Effector memory CD8-positive, alpha-beta T cell (primary cell): ENCODE results near the gene STK39.

Source experiments
- ATAC-seq: fragments of 150-1000 bp; cut with Tn5 transposase; replicated peaks from 2 replicates; pipeline ENCODE4 v1.10.0; 2021; ENCODE audit warnings: mild to moderate bottlenecking, moderate library complexity
- DNase-seq, 3 experiments: peaks; one replicate each; pipeline ENCODE4 v3.0.0; 2021
- H3K27ac Mint-ChIP-seq, 2 donors: one replicate each; pipeline ENCODE4 v1.8.0; 2022; ENCODE audit warnings: mild to moderate bottlenecking in 2 of 2, mixed read lengths in 2 of 2, moderate library complexity in 2 of 2
- H3K27me3 Mint-ChIP-seq, 2 donors: one replicate each; pipeline ENCODE4 v1.8.0; 2022; ENCODE audit warnings: mixed read lengths in 2 of 2
- H3K36me3 Mint-ChIP-seq: one replicate; pipeline ENCODE4 v1.8.0; 2022; ENCODE audit warnings: mild to moderate bottlenecking, moderate library complexity, mixed read lengths; ENCODE audit not compliant: insufficient read depth
- H3K4me1 Mint-ChIP-seq, 2 donors: one replicate each; pipeline ENCODE4 v1.8.0; 2022; ENCODE audit warnings: low read depth in 2 of 2, mixed read lengths in 2 of 2
- H3K4me3 Mint-ChIP-seq, 2 donors: one replicate each; pipeline ENCODE4 v1.8.0; 2022; ENCODE audit warnings: mild to moderate bottlenecking in 2 of 2, mixed read lengths in 2 of 2, moderate library complexity in 2 of 2
- H3K9me3 Mint-ChIP-seq, 2 donors: one replicate each; pipeline ENCODE4 v1.8.0; 2022; ENCODE audit warnings: mixed read lengths in 2 of 2

Gene STK39

DNA sequence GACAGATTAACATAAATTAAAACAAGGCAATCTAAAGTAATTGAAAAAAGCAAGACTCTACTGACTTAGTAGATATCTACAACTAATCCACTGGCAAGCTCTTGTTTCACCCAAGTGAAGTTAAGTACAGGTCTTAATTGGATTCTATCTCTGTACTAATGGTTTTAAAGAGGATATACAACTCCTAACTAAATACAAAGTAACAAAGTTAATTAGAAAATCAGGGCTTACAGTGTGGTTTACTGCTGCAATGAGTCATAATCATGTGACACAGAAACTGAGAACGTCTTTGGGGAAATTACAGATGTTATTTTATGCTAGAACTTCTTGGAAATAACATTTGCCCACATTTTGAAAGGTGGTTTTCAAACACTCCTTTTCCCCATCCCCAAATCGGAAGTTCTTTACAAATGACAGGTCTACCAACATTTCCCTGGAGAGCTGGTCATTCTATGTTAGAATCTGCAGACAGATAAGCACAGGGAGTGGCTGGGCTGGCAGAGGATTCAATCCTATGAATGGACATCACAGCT is 245.3 kb downstream of the STK39 start:
- H3K27ac Mint-ChIP-seq, result peak overlapping the region in 1 of 2 donors; percentile 58
- DNase-seq (no peak), ATAC-seq (peak; percentile 70)

GRCh38 chr2:167992278-167992677 is 255.1 kb downstream of the STK39 start:
- no peaks in the 10 kb centered on the region for H3K9me3 Mint-ChIP-seq
- no peak overlapping the region for H3K4me3 Mint-ChIP-seq
- H3K4me1 Mint-ChIP-seq, result peaks cover 3 to 4% of the 10 kb centered on the region in 2 donors
- H3K27me3 Mint-ChIP-seq, result no peaks in the 10 kb centered on the region
- no peaks in the 10 kb centered on the region for H3K36me3 Mint-ChIP-seq
- H3K27ac Mint-ChIP-seq, result no peak overlapping the region
- ATAC-seq (no peak), DNase-seq (no peak)

More for the DNA sequence above, 245.3 kb downstream of the STK39 start:
- Mint-ChIP-seq H3K4me1 (peaks cover 7 to 44% of the 10 kb centered on the region in 2 donors), H3K9me3 (no peaks in the 10 kb centered on the region), H3K27me3 (no peaks in the 10 kb centered on the region), H3K4me3 (no peak overlapping the region), H3K36me3 (peaks cover 15% of the 10 kb centered on the region)

- H3K36me3 Mint-ChIP-seq, result no peaks in the 10 kb centered on the region
- H3K27me3 Mint-ChIP-seq, result no peaks in the 10 kb centered on the region
- H3K4me1 Mint-ChIP-seq, result peaks cover 0 to 5% of the 10 kb centered on the region in 2 donors
- no peak for ATAC-seq
- H3K9me3 Mint-ChIP-seq, result no peaks in the 10 kb centered on the region
- H3K27ac Mint-ChIP-seq, result no peak overlapping the region
- no peak for DNase-seq
- no peak overlapping the region for H3K4me3 Mint-ChIP-seq
Observed at GRCh38 chr2:167990062-167990461, 257.3 kb downstream of the STK39 start.

DNA sequence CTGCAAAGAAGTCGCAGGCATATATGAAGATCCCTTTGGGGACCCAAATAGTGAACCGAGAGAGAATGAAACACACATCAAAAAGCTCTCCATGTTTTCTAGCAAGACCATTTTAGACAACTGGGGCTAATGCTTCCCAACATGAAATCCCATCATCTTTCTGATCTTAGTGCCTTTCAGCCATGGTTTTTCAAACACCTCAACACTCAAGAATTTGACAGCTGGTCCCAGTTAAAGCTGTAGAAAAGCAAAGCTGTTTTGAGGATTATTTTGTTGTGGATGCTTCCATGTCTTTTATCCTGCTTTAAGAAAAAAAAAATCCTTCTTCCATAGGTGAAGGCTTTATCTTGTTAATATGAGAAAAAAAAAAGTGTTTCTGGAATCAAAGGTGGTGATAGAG is 259.1 kb downstream of the STK39 start:
- ATAC-seq, result no peak
- no peak for DNase-seq
- H3K27ac Mint-ChIP-seq, result no peak overlapping the region
- H3K9me3 Mint-ChIP-seq, result no peaks in the 10 kb centered on the region
- H3K36me3 Mint-ChIP-seq, result peaks cover 5% of the 10 kb centered on the region
- H3K4me1 Mint-ChIP-seq, result peaks cover 0 to 5% of the 10 kb centered on the region in 2 donors
- H3K27me3 Mint-ChIP-seq, result no peaks in the 10 kb centered on the region
- no peak overlapping the region for H3K4me3 Mint-ChIP-seq

GRCh38 chr2:167987558-167987957 is 259.8 kb downstream of the STK39 start:
- H3K4me1 Mint-ChIP-seq, result peaks cover 0 to 8% of the 10 kb centered on the region in 2 donors
- H3K27ac Mint-ChIP-seq, result peak overlapping the region in 1 of 2 donors; percentile 70
- no peaks in the 10 kb centered on the region for H3K27me3 Mint-ChIP-seq
- ATAC-seq, result no peak
- no peak for DNase-seq
- peaks cover 5% of the 10 kb centered on the region for H3K36me3 Mint-ChIP-seq
- H3K4me3 Mint-ChIP-seq, result no peak overlapping the region
- no peaks in the 10 kb centered on the region for H3K9me3 Mint-ChIP-seq

DNA sequence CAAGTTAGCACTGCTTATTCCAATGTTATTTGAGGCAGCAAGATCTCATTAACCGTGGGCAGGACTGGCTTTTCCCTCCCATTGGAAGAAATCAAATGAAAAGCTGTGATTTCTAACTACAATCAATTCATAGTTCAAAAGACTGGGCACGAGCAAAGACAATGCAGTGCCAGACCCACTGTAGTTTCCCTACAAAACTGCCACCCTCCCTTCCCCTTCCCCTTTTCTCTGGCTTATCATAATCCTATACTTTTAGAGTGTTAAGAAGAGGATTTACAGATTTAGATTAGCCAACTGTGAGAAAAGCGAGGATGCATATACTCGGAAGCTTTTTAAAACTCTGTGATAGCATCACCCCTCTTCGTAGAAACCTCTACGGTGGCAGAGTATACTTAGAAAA is 260.4 kb downstream of the STK39 start:
- no peak for DNase-seq
- no peaks in the 10 kb centered on the region for H3K27me3 Mint-ChIP-seq
- H3K9me3 Mint-ChIP-seq, result no peaks in the 10 kb centered on the region
- no peak for ATAC-seq
- peaks cover 5% of the 10 kb centered on the region for H3K36me3 Mint-ChIP-seq
- H3K27ac Mint-ChIP-seq, result peak overlapping the region in 1 of 2 donors; percentile 70
- no peak overlapping the region for H3K4me3 Mint-ChIP-seq
- H3K4me1 Mint-ChIP-seq, result peaks cover 0 to 8% of the 10 kb centered on the region in 2 donors

DNA sequence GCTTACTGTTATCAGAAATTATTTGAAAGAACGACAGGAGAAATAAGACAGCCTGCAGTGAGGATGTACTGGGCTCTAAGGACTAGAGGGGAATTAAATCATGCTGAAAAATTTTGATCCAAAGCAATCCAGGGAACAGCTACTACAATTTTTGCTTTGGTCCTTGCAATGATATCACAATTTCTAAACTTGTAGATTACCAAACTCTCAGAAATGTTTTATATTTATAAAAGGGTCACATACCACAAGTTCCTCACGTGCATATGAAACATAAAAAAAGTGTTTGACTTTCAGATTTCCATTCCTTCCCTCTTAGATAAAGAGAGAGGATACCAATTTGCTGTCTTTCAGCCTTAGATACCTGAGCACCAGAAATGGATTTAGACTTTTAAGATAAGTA is 261.2 kb downstream of the STK39 start:
- H3K27ac Mint-ChIP-seq, result no peak overlapping the region
- no peaks in the 10 kb centered on the region for H3K9me3 Mint-ChIP-seq
- no peaks in the 10 kb centered on the region for H3K27me3 Mint-ChIP-seq
- ATAC-seq, result no peak
- no peak overlapping the region for H3K4me3 Mint-ChIP-seq
- peaks cover 5% of the 10 kb centered on the region for H3K36me3 Mint-ChIP-seq
- H3K4me1 Mint-ChIP-seq, result peaks cover 0 to 8% of the 10 kb centered on the region in 2 donors
- no peak for DNase-seq

GRCh38 chr2:167981945-167982344 is 265.4 kb downstream of the STK39 start:
- Mint-ChIP-seq H3K36me3 (peaks cover 10% of the 10 kb centered on the region), H3K9me3 (no peaks in the 10 kb centered on the region), H3K4me1 (peaks cover 0 to 8% of the 10 kb centered on the region in 2 donors), H3K27me3 (no peaks in the 10 kb centered on the region), H3K27ac (no peak overlapping the region), H3K4me3 (no peak overlapping the region)
- ATAC-seq (no peak), DNase-seq (no peak)

DNA sequence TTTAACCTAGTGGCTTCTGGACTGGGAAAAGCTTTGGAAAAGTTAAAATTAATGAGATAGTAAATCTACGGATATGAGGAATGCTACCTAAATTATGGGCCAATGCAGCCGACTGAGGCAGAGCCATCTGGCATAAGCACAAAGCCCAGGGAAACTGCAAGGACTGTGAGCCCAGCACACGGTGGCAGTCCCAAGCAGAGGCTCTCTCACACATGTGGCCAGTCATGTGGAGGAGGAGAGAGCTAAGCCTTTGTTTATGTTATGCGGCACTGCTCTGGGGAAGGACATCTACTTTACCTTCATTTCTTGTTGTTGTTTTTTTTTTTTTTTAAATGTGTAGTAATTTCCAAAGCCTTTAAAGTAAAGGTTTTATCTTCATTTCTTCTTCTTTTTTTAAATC is 267.0 kb downstream of the STK39 start:
- no peak overlapping the region for H3K27ac Mint-ChIP-seq
- no peaks in the 10 kb centered on the region for H3K9me3 Mint-ChIP-seq
- H3K4me1 Mint-ChIP-seq, result peaks cover 0 to 9% of the 10 kb centered on the region in 2 donors
- H3K4me3 Mint-ChIP-seq, result no peak overlapping the region
- DNase-seq (no peak), ATAC-seq (no peak)
- H3K27me3 Mint-ChIP-seq, result no peaks in the 10 kb centered on the region
- H3K36me3 Mint-ChIP-seq, result peaks cover 10% of the 10 kb centered on the region

- Mint-ChIP-seq H3K27me3 (no peaks in the 10 kb centered on the region), H3K36me3 (no peaks in the 10 kb centered on the region), H3K27ac (no peak overlapping the region), H3K4me1 (peaks cover 2 to 22% of the 10 kb centered on the region in 2 donors), H3K4me3 (no peak overlapping the region), H3K9me3 (no peaks in the 10 kb centered on the region)
- no peak for DNase-seq
- ATAC-seq, result no peak
Observed at GRCh38 chr2:167972746-167973145, 274.6 kb downstream of the STK39 start.

DNA sequence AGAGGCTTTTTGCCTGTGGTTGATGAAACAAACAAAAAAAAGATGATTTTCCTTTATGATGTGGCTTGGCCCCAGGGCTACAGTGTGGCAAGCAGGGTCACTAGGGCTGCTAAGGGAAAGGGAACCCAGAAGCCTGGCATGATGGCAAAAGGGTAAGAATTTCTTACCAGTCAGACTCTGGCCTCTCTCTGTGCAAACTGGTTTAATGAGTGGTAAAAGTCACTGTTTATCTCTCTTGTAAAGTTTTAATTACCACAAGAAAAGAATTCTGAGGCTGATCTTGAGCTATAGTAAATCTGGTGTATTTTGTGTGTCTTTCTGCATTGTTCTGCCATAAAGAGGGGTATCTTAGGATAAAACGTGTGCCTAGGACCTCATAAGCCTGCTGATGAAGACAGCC is 275.4 kb downstream of the STK39 start:
- no peak overlapping the region for H3K4me3 Mint-ChIP-seq
- H3K27ac Mint-ChIP-seq, result no peak overlapping the region
- no peak for DNase-seq
- no peaks in the 10 kb centered on the region for H3K36me3 Mint-ChIP-seq
- no peak for ATAC-seq
- peaks cover 2 to 22% of the 10 kb centered on the region in 2 donors for H3K4me1 Mint-ChIP-seq
- no peaks in the 10 kb centered on the region for H3K9me3 Mint-ChIP-seq
- no peaks in the 10 kb centered on the region for H3K27me3 Mint-ChIP-seq

- Mint-ChIP-seq H3K9me3 (no peaks in the 10 kb centered on the region), H3K27ac (peak overlapping the region in 1 of 2 donors; percentile 7), H3K36me3 (peaks cover 13% of the 10 kb centered on the region), H3K27me3 (no peaks in the 10 kb centered on the region), H3K4me1 (peaks cover 5 to 26% of the 10 kb centered on the region in 2 donors), H3K4me3 (no peak overlapping the region)
- ATAC-seq, result no peak
- no peak for DNase-seq
Observed at GRCh38 chr2:167966937-167967913, 280.2 kb downstream of the STK39 start.

DNA sequence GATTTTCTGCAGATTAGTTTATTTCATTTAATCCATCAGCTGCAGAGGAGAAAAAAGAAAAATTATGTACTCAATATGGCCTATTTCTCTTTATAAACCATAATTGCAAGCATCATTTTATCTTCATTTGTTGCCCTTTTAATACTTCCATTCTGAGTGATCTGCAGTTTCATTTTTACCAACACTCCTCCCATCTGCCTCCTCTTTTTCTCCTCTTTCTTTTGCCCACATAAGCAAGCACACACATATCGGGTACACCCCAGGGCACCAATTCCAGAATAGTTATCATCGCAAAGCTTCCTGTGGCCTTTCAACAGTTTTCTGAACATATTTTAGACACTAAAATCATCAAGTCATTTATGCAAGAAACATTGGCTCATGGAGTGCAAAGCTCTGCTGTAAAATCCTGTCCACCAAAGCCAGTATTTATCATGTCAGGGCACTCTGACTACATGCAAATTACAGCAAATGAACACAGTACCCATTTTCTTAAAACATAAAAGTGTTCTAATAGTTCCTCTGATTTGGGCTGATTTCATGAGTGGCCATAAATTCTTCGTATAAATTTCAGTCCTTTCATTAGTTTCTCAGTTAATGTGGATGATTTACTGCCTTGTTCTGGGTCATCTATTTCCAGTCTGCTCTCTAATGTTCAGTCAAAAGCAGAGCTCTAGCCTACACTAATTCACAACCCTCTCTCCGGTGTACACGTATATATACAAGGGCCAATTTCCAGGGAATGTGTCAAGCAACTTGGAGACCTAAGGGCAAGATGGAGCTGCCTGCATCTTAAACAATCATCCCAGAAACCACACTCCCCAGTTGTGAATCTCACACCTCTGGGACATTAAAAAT is 281.3 kb downstream of the STK39 start:
- Mint-ChIP-seq H3K4me3 (no peak overlapping the region), H3K36me3 (peaks cover 18% of the 10 kb centered on the region), H3K27ac (peak overlapping the region in 1 of 2 donors; percentile 7), H3K27me3 (no peaks in the 10 kb centered on the region), H3K9me3 (no peaks in the 10 kb centered on the region), H3K4me1 (peaks cover 5 to 26% of the 10 kb centered on the region in 2 donors)
- no peak for DNase-seq
- no peak for ATAC-seq
